Frontal cortex (tissue), 4 donors: ENCODE results near the gene CDC23. TPM values are rescaled to one million over a fixed set of nuclear protein-coding genes. Genes with fewer than 3 reads are reported as not detected.
"Not testable (repeated sequence)": the region's sequence is repeated elsewhere in the genome, so short reads cannot be mapped to it uniquely, and the experiment has no call there.

Experiments used
- DNase-seq, 2 donors: peaks; one replicate each; pipeline ENCODE4 v3.0.0; 2012; ENCODE audit warnings: low spot score in 2 of 2
- FAIRE-seq: peaks from 2 replicates; lab custom pipeline; 2012; peaks lifted over from hg19 to GRCh38; lab: Jason Lieb, UNC
- total RNA-seq: library from RNA; depleted of rRNA; stranded (reverse); fragments of >200 nt; gene quantifications from one replicate; pipeline ENCODE4 v1.2.3, GENCODE V29; 2014
- donor health status: control.
- donor health status: control.
- donor health status: control.

CDC23 gene, protein sequence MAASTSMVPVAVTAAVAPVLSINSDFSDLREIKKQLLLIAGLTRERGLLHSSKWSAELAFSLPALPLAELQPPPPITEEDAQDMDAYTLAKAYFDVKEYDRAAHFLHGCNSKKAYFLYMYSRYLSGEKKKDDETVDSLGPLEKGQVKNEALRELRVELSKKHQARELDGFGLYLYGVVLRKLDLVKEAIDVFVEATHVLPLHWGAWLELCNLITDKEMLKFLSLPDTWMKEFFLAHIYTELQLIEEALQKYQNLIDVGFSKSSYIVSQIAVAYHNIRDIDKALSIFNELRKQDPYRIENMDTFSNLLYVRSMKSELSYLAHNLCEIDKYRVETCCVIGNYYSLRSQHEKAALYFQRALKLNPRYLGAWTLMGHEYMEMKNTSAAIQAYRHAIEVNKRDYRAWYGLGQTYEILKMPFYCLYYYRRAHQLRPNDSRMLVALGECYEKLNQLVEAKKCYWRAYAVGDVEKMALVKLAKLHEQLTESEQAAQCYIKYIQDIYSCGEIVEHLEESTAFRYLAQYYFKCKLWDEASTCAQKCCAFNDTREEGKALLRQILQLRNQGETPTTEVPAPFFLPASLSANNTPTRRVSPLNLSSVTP
- 32.2 TPM for total RNA-seq

- peak; percentile 99 for FAIRE-seq
Measured at GRCh38 chr5:138213161-138214029, at the start of gene CDC23. Gene CDC23 (minus strand): TSS chr5:138213323. CDS start chr5:138213312, 11 bp downstream.

GRCh38 chr5:138258704-138259292 is 45.7 kb upstream of the CDC23 start:
- DNase-seq (no peak), FAIRE-seq (no peak)

More at GRCh38 chr5:138213161-138214029, at the start of gene CDC23:
- DNase-seq: peak; percentile 91 to 97

DNA sequence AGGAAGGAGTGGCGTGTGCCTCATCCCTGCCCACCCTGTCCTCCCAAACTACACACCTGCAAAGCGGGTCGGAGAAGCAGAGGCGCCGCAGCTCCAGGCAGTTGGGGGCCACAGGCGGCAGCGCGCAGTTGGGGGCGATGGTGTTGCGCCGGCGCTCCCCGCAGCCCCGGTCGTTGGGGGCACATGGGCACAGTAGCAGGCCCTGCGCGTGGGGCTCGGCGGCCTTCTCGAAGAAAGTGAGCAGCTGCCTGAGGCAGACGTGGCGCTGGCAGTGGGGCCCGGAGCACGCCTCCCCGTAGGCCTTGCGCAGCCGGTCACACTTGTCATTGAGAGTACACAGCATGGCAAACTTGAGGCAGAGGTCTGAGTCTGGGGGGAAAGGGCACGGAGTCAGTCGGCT is 44.5 kb upstream of the CDC23 start:
- no peak for DNase-seq
- FAIRE-seq: no peak

- FAIRE-seq: no peak
- no peak for DNase-seq
Measured at GRCh38 chr5:138252944-138253343, 39.8 kb upstream of the CDC23 start.

- FAIRE-seq, DNase-seq: not testable (repeated sequence)
Measured at GRCh38 chr5:138247800-138248199, 34.7 kb upstream of the CDC23 start.

DNA sequence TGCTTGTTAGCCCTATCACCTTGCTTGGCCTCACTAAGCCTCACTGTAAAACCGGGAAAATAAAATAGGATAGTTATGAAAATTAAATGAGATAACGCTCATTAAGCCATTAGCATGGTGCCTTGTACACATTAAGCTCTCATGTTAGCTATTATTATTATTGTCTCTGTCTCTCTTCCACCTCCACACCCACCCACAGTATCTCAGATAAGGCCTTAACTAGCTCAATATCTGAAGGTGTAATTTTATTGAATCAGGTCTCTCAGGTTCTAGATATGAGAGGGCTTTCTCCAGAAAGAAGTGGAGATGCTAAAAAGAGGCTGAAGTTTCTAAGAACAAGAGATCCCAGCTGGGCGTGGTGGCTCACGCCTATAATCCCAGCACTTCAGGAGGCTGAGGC is 33.7 kb upstream of the CDC23 start:
- FAIRE-seq: no peak
- DNase-seq: no peak

- no peak for DNase-seq
- no peak for FAIRE-seq
Measured at GRCh38 chr5:138246334-138246733, 33.2 kb upstream of the CDC23 start.

GRCh38 chr5:138245717-138246116 is 32.6 kb upstream of the CDC23 start:
- FAIRE-seq (no peak), DNase-seq (no peak)

GRCh38 chr5:138243794-138244193 is 30.7 kb upstream of the CDC23 start:
- peak; percentile 20 to 37 for DNase-seq
- FAIRE-seq: no peak

DNA sequence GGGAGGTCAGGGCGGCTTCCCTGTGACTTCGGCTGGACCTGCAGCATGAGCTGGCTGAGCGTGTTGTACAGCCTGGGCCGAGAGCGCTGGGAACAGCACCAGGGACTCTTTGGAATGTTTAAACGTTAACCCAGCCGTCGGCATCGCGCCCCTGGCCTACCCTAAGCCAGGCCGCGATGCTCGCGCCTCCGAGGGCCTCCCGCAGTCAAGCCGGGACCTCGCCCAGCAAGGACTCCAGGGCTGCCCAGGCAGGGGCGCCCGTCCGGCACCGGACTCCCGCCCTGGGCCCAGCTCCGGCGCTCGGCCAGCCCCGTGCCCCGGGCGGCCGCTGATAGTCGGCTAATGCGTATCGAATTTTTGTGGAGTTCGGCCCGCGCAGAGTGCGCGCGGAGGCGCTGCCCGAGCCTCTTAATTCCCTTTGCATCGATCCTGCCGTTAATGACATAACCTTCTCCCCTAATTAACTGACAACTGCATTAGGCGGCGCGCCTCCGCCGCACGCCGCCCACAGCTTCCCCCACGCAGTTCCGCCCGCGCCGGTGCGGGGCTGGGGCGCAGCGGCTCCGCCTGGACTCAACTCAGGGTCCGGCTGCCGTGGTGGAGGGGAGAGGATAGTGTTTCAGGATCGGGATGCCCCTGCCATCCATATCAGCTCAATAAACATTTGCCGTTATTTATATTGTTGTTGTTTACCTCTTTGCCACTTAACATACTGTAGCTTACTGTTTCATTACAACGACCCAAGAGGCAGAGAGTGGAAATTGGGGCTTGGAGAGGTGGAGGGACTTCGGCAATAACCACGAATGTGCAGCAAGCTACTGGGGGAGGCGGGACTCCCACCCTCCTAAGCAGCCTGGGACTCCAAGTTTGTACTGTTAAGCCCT is 28.8 kb upstream of the CDC23 start:
- FAIRE-seq (no peak), DNase-seq (peak; percentile 39 to 46)

DNA sequence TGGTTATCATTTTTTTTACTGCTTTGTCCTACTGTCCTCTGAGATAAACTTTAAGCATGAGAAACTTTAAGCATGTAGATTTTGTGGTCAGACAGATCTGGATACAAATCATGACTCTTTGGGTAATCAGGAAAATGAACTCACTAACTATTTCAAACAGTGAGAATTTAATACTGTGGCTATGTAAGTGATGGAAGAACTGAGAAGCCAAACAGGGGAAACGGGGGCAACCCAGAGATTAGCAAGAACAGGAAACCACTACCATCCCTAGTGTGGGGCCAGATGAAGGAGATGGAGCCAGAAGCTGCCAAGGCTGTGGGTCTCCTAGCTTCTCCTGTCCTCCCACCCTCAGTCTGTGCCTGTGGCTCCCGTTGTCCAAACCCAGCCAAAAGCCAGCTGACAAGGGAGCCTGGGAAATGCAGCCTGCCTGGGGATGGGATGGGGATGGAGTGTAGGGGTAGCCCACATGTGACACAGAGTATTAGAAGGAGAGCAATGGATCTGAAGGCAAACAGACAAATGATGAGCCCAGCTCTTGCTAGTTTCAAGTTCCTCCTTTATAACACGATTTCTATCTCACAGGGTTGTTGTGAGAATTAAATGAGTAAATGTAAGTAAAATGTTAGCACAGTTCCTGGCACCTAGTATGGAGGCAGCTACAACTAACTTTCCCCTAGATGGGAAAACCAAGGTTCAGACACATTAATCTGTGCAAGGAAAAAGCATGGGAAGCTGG is 27.7 kb upstream of the CDC23 start:
- DNase-seq: no peak
- no peak for FAIRE-seq

- no peak for DNase-seq
- FAIRE-seq: no peak
Measured at GRCh38 chr5:138238034-138238433, 24.9 kb upstream of the CDC23 start.

- FAIRE-seq: no peak
- no peak for DNase-seq
Measured at GRCh38 chr5:138234651-138235050, 21.5 kb upstream of the CDC23 start.

DNA sequence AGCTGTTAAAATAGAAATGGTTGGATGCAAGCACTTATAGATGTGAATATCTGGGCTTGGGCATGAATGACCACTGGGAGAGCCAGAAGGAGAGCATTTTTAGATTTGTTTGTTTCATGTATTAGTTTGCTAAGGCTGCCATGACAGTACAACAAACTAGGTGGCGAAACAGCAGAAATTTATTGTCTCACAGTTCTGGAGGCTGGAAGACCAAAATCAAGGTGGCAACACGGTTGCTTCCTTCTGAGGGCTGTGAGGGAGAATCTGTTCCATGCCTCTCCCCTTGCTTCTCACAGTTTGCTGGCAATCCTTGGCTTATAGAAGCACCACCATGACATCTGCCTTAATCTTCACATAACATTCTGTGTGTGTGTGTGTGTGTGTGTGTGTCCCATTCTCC is 20.2 kb upstream of the CDC23 start:
- FAIRE-seq (no peak), DNase-seq (no peak)

- DNase-seq: no peak
- no peak for FAIRE-seq
Measured at GRCh38 chr5:138230981-138231589, 18.0 kb upstream of the CDC23 start.

DNA sequence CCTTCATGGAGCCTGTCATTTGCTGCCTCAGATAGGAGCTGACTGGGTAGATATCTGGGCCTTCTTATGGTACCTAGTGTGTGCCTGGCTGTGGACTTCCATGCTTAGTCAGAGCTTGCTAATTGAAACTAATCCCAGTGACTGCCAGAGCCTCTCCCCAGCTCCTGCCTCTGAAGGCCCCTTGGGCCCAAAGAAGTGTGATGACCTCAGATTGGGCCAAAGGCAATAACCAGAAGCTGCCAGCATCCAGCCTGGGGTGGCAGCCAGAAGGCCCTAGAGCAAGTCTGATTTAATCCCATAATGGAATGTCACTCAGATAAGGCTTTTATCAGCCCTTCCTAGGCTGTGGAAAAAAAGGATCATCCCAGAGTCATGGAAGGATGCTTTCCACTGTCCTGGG is 17.1 kb upstream of the CDC23 start:
- FAIRE-seq (no peak), DNase-seq (no peak)

GRCh38 chr5:138229387-138229786 is 16.3 kb upstream of the CDC23 start:
- DNase-seq (no peak), FAIRE-seq (no peak)

- no peak for FAIRE-seq
- no peak for DNase-seq
Measured at GRCh38 chr5:138226910-138227309, 13.8 kb upstream of the CDC23 start.
